DND-41 (cell line): ENCODE measurements around the gene CDH11.

Source experiments
- CTCF ChIP-seq: IDR thresholded peaks from 2 replicates; pipeline ENCODE4 v1.5.1; 2012; ENCODE audit warnings: borderline replicate concordance, low read length, moderate library complexity, mild to moderate bottlenecking; ENCODE audit not compliant: poor library complexity, severe bottlenecking; ENCODE audit errors: extremely low read depth
- EZH2 ChIP-seq: IDR thresholded peaks from 3 replicates; pipeline ENCODE4 v1.6.1; 2012; ENCODE audit warnings: borderline replicate concordance, low read depth, mild to moderate bottlenecking, moderate library complexity, low read length, inconsistent platforms; ENCODE audit not compliant: severe bottlenecking

GRCh38 chr16:65057184-65057583 lies 64.7 kb downstream of the CDH11 start:
- no peak for TF ChIP-seq CTCF
- no peak for TF ChIP-seq EZH2
